Peyer's patch (tissue), 4 donors: ENCODE results near the gene PHEX. TPM values are rescaled to one million over a fixed set of nuclear protein-coding genes. Genes with fewer than 3 reads are reported as not detected.
A peak's percentile ranks its signal among the peaks of the same experiment; 100 is the strongest.

Source experiments
- DNase-seq, 3 donors: peaks; one replicate each; pipeline ENCODE4 v3.0.0-alpha.2; 2017 to 2019
- H3K27ac ChIP-seq, 4 donors: fragments of 200-600 bp; sonication (generic); one replicate each; pipeline ENCODE4 v1.5.1; 2016 to 2019
- H3K27me3 ChIP-seq, 2 donors: fragments of 200-600 bp; sonication (generic); one replicate each; pipeline ENCODE4 v1.5.1; 2019
- H3K36me3 ChIP-seq, 3 donors: fragments of 200-600 bp; sonication (generic); one replicate each; pipeline ENCODE4 v1.5.1; 2016 to 2019
- H3K4me1 ChIP-seq, 4 donors: fragments of 200-600 bp; sonication (generic); one replicate each; pipeline ENCODE4 v1.5.1; 2016 to 2019
- H3K4me3 ChIP-seq, 4 donors: fragments of 200-600 bp; sonication (generic); 1 replicate in 3 of 4; 2 replicates in 1 of 4; pipeline ENCODE4 v1.5.1; 2016 to 2019; ENCODE audit warnings: mild to moderate bottlenecking in 1 of 4
- H3K9me3 ChIP-seq, 4 donors: fragments of 200-600 bp; sonication (generic); one replicate each; pipeline ENCODE4 v1.5.1; 2016 to 2019; ENCODE audit warnings: mild to moderate bottlenecking in 1 of 4
- CTCF ChIP-seq, 6 experiments: fragments of 450-650 bp in 4 of 6; fragments of 200-600 bp in 2 of 6; sonication (generic) in 1 of 6; IDR thresholded peaks; one replicate each; pipeline ENCODE4 v1.5.1; 2017 to 2019; ENCODE audit warnings: antibody characterized with exemption in 6 of 6, mild to moderate bottlenecking in 3 of 6, moderate library complexity in 1 of 6
- POLR2A ChIP-seq, 2 donors: fragments of 450-650 bp; IDR thresholded peaks; one replicate each; pipeline ENCODE4 v1.5.1; 2017; ENCODE audit warnings: antibody characterized with exemption in 2 of 2, mild to moderate bottlenecking in 2 of 2, moderate library complexity in 2 of 2
- total RNA-seq, 4 donors: library from RNA; depleted of rRNA; stranded (reverse); fragments of >200 nt; gene quantifications; one replicate each; pipeline ENCODE4 v1.1.0, GENCODE V29; 2016

Gene PHEX
- total RNA-seq, 4 donors from 2014 or later, result 2.4 to 20.7 (median 8.7) TPM; not detected in 1

- Histone ChIP-seq H3K4me1 (no peaks in the 10 kb centered on the region), H3K4me3 (no peak overlapping the region), H3K36me3 (no peaks in the 10 kb centered on the region), H3K9me3 (no peaks in the 10 kb centered on the region), H3K27ac (no peak overlapping the region), H3K27me3 (no peaks in the 10 kb centered on the region)
- no peak for TF ChIP-seq CTCF (IDR thresholded peaks at IDR 0.05)
- no peak for TF ChIP-seq POLR2A (IDR thresholded peaks at IDR 0.05)
- DNase-seq, result no peak
Observed at GRCh38 chrX:22105231-22105630, 73.1 kb downstream of the PHEX start.

- Histone ChIP-seq H3K9me3 (no peaks in the 10 kb centered on the region), H3K27ac (no peak overlapping the region), H3K27me3 (no peaks in the 10 kb centered on the region), H3K36me3 (no peaks in the 10 kb centered on the region), H3K4me3 (no peak overlapping the region), H3K4me1 (no peaks in the 10 kb centered on the region)
- TF ChIP-seq POLR2A (IDR thresholded peaks at IDR 0.05), result no peak
- TF ChIP-seq CTCF (IDR thresholded peaks at IDR 0.05), result no peak
- DNase-seq, result no peak
Observed at GRCh38 chrX:22105971-22106370, 73.8 kb downstream of the PHEX start.

- Histone ChIP-seq H3K27ac (no peak overlapping the region), H3K4me1 (no peaks in the 10 kb centered on the region), H3K27me3 (no peaks in the 10 kb centered on the region), H3K4me3 (no peak overlapping the region), H3K9me3 (no peaks in the 10 kb centered on the region), H3K36me3 (no peaks in the 10 kb centered on the region)
- no peak for TF ChIP-seq CTCF (IDR thresholded peaks at IDR 0.05)
- no peak for TF ChIP-seq POLR2A (IDR thresholded peaks at IDR 0.05)
- no peak for DNase-seq
Observed at GRCh38 chrX:22109442-22109841, 77.3 kb downstream of the PHEX start.

GRCh38 chrX:22110729-22111494, 78.8 kb downstream of the PHEX start:
- TF ChIP-seq POLR2A (IDR thresholded peaks at IDR 0.05) (no peak), CTCF (IDR thresholded peaks at IDR 0.05) (no peak)
- Histone ChIP-seq H3K36me3 (no peaks in the 10 kb centered on the region), H3K9me3 (no peaks in the 10 kb centered on the region), H3K27me3 (no peaks in the 10 kb centered on the region), H3K4me3 (no peak overlapping the region), H3K27ac (peak overlapping the region in 2 of 4 donors; percentile 42 to 52), H3K4me1 (no peaks in the 10 kb centered on the region)
- no peak for DNase-seq

- Histone ChIP-seq H3K4me1 (no peaks in the 10 kb centered on the region), H3K27me3 (no peaks in the 10 kb centered on the region), H3K9me3 (no peaks in the 10 kb centered on the region), H3K27ac (peak overlapping the region in 2 of 4 donors; percentile 52 to 68), H3K36me3 (no peaks in the 10 kb centered on the region), H3K4me3 (no peak overlapping the region)
- no peak for DNase-seq
- TF ChIP-seq POLR2A (IDR thresholded peaks at IDR 0.05) (no peak), CTCF (IDR thresholded peaks at IDR 0.05) (no peak)
Observed at GRCh38 chrX:22116605-22117546, 84.8 kb downstream of the PHEX start.
